Measurements from ENCODE around the gene HPS4.

Gene HPS4

GRCh38 chr22:26476705-26477340, 6.8 kb downstream of the HPS4 start:
- DNase-seq (ENCODE audit: low read depth in 1 of 2, low spot score in 1 of 2) = no peak
- no peak for TF ChIP-seq JUND (IDR thresholded peaks at IDR 0.05; ENCODE audit: low read depth)

DNA sequence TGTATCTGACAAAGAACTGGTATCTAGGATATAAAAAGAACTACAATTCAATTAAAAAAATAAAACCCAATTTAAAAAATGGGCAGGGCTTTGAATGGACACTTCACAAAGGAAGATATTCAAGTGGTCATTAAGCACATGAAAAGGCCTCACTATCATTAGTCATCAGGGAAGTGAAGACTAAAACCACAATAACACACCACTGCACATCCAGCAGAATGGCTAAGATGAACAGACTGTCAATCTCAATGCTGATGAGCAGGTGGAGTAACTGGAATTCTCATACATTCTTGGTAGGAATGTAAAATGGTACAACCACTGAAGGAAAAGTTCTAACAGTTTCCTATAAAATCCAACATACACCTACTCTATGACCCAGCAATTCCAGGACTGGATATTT, 8.9 kb downstream of the HPS4 start:
- DNase-seq (ENCODE audit: low read depth in 1 of 2, low spot score in 1 of 2) = no peak
- TF ChIP-seq JUND (IDR thresholded peaks at IDR 0.05; ENCODE audit: low read depth) = no peak
- in situ Hi-C loops (cut with HindIII; ENCODE audit: low pct_unique_long_range_greater_than_20kb, low sequenced_read_pairs) = no loop called here

More at GRCh38 chr22:26476705-26477340, 6.8 kb downstream of the HPS4 start:
- in situ Hi-C loops (cut with HindIII; ENCODE audit: low pct_unique_long_range_greater_than_20kb, low sequenced_read_pairs) = no loop called here

DNA sequence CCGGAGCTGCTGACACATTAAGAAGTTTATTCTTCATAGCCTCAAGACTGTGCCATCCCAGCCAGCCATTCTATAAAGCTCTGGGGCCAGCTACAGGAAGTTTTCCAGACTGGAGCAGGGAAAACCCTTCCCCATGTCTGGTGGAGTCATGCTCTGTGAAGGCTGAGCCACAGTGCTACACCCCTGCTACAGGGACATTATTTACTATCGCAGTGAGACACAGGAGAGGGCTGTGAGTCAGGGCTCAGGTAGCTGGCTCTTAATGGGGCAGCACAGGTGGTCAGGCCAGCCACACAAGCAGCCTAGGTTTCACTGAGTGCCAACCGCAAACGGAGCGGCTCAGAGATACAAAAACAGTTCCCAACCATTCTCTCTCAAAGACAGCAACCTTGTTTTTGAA, 12.1 kb downstream of the HPS4 start:
- in situ Hi-C loops (cut with HindIII; ENCODE audit: low pct_unique_long_range_greater_than_20kb, low sequenced_read_pairs) = no loop called here
- DNase-seq (ENCODE audit: low read depth in 1 of 2, low spot score in 1 of 2) = no peak
- TF ChIP-seq JUND (IDR thresholded peaks at IDR 0.05; ENCODE audit: low read depth) = no peak

GRCh38 chr22:26470807-26471206, 12.8 kb downstream of the HPS4 start:
- no peak for DNase-seq (ENCODE audit: low read depth in 1 of 2, low spot score in 1 of 2)
- TF ChIP-seq JUND (IDR thresholded peaks at IDR 0.05; ENCODE audit: low read depth) = no peak
- in situ Hi-C loops (cut with HindIII; ENCODE audit: low pct_unique_long_range_greater_than_20kb, low sequenced_read_pairs) = no loop called here

GRCh38 chr22:26466196-26466595, 17.4 kb downstream of the HPS4 start:
- in situ Hi-C loops (cut with HindIII; ENCODE audit: low pct_unique_long_range_greater_than_20kb, low sequenced_read_pairs) = no loop called here
- DNase-seq (ENCODE audit: low read depth in 1 of 2, low spot score in 1 of 2) = no peak
- TF ChIP-seq JUND (IDR thresholded peaks at IDR 0.05; ENCODE audit: low read depth) = no peak

DNA sequence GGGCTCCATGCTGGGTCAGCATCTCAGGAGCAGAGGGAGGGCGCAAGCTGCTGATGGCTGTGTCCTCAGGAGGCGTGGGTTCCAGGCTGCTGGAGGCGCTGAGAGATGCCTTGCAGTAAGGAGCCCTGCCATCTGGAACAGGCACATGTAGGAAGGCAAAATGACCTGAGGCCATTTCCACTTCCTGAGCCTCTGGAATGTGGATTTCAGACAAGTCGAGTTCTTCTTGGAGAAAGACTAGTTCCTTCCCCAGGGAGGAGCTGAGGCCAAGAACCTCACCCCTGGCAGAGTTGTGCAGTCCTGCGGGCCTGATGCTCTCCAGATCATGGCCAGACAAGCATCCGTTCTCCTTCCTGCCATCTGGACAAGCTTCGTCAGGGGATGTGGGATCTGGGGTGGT, 19.3 kb downstream of the HPS4 start:
- DNase-seq (ENCODE audit: low read depth in 1 of 2, low spot score in 1 of 2) = peak in 1 of 2 experiments; percentile 35
- in situ Hi-C loops (cut with HindIII; ENCODE audit: low pct_unique_long_range_greater_than_20kb, low sequenced_read_pairs) = no loop called here
- no peak for TF ChIP-seq JUND (IDR thresholded peaks at IDR 0.05; ENCODE audit: low read depth)

- DNase-seq (ENCODE audit: low read depth in 1 of 2, low spot score in 1 of 2) = no peak
- in situ Hi-C loops (cut with HindIII; ENCODE audit: low pct_unique_long_range_greater_than_20kb, low sequenced_read_pairs) = no loop called here
- TF ChIP-seq JUND (IDR thresholded peaks at IDR 0.05; ENCODE audit: low read depth) = no peak
These were observed 19.9 kb downstream of the HPS4 start for GRCh38 chr22:26463688-26464087.

DNA sequence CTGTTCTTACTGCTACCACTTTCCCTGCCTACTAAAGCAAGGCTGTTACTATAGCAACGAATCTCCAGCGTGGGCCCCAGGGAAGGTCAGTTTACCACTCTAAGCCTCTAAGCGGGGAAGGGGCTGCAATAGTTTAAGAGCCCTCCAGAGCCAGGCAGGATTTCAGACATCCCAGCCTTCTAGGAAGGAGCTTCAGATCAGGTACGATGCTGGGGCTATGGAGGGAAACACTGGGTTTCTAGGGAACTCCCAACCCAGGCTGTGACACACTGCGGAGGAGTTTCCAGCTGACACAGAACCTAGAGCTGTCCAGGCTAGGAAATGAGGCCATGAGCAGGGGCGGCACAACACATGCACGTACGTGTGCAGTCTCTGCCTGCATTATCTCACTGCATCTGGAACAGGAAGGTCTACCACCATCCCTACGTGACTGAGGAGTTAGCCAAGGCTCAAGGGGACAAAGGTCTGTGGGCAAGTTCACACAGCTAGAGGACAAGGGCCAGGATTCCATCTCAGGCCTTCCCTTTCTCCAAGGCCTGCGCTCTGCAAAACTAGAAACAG, 20.4 kb downstream of the HPS4 start:
- in situ Hi-C loops (cut with HindIII; ENCODE audit: low pct_unique_long_range_greater_than_20kb, low sequenced_read_pairs) = no loop called here
- DNase-seq (ENCODE audit: low read depth in 1 of 2, low spot score in 1 of 2) = no peak

DNA sequence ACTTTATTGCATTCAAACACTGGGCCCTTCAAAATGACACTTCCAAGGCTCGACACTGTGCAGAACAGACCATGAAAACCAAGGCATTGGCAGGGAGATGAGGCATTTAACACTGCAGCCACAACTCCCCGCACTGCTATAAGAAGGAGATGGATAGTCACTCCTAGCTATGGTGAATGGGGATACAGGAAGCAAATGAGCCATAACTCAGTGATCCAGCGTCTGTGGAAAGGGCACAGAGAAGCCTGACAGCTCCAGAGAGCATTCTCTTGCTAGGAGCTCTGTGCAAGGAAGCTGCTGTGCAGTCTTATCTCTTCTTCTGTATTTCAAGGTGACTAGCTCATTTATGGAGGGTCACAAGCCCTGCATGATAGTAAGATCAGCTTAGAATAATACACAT, 20.9 kb downstream of the HPS4 start:
- TF ChIP-seq JUND (IDR thresholded peaks at IDR 0.05; ENCODE audit: low read depth) = no peak
- in situ Hi-C loops (cut with HindIII; ENCODE audit: low pct_unique_long_range_greater_than_20kb, low sequenced_read_pairs) = no loop called here

More for the DNA sequence above, 20.4 kb downstream of the HPS4 start:
- TF ChIP-seq JUND (IDR thresholded peaks at IDR 0.05; ENCODE audit: low read depth) = no peak

DNA sequence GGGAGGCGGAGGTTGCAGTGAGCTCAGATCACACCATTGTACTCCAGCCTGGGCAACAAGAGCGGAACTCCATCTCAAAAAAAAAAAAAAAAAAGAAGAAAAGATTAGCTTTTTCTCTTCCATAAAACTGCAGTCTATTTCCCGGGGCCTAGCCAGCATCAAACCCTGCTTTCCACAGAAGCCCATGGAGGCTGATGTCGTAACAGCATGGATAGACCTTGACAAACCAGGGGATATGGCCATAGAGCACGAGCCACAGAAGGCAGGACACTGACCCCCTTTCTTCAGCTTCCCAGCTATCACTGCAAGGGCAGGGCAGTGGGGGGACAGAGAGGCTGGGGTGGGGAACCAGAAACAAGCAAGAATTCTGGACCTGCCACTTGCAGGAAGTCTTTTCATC, 21.5 kb downstream of the HPS4 start:
- DNase-seq (ENCODE audit: low read depth in 1 of 2, low spot score in 1 of 2) = no peak
- in situ Hi-C loops (cut with HindIII; ENCODE audit: low pct_unique_long_range_greater_than_20kb, low sequenced_read_pairs) = no loop called here
- TF ChIP-seq JUND (IDR thresholded peaks at IDR 0.05; ENCODE audit: low read depth) = no peak

More for the DNA sequence above, 20.9 kb downstream of the HPS4 start:
- DNase-seq (ENCODE audit: low read depth in 1 of 2, low spot score in 1 of 2) = no peak

- no peak for TF ChIP-seq JUND (IDR thresholded peaks at IDR 0.05; ENCODE audit: low read depth)
- in situ Hi-C loops (cut with HindIII; ENCODE audit: low pct_unique_long_range_greater_than_20kb, low sequenced_read_pairs) = no loop called here
- DNase-seq (ENCODE audit: low read depth in 1 of 2, low spot score in 1 of 2) = peak; percentile 18 to 22
These were observed 22.3 kb downstream of the HPS4 start for GRCh38 chr22:26461188-26461810.

- no peak for DNase-seq (ENCODE audit: low read depth in 1 of 2, low spot score in 1 of 2)
- TF ChIP-seq JUND (IDR thresholded peaks at IDR 0.05; ENCODE audit: low read depth) = no peak
- in situ Hi-C loops (cut with HindIII; ENCODE audit: low pct_unique_long_range_greater_than_20kb, low sequenced_read_pairs) = no loop called here
These were observed 23.4 kb downstream of the HPS4 start for GRCh38 chr22:26460202-26460601.

- in situ Hi-C loops (cut with HindIII; ENCODE audit: low pct_unique_long_range_greater_than_20kb, low sequenced_read_pairs) = no loop called here
- DNase-seq (ENCODE audit: low read depth in 1 of 2, low spot score in 1 of 2) = no peak
- no peak for TF ChIP-seq JUND (IDR thresholded peaks at IDR 0.05; ENCODE audit: low read depth)
These were observed 25.8 kb downstream of the HPS4 start for GRCh38 chr22:26457661-26458272.

Measured in T47D (cell line).